Measurements from ENCODE around the gene NEURL1B.
"Not testable (repeated sequence)": the region's sequence is repeated elsewhere in the genome, so short reads cannot be mapped to it uniquely, and the experiment has no call there.

The NEURL1B gene

DNA sequence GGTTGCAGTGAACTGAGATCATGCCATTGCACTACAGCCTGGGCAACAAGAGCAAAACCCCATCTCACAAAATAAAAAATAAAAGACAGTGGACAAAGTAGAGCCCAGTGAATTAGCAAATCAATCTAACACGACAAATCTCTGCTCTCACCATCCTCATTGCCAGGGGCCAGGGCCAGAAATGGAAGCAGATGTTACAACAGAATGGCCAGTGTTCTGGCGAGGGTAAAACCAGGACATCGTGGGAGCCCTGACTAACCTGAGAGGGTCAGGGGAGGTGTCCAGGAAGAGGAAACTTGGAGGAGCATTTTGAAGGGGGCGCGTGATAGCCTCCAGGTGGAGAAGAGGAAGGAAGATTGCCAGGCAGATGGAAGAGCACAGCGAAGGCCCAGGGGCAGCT is 58.4 kb downstream of the NEURL1B start:
- DNase-seq, result no peak

DNA sequence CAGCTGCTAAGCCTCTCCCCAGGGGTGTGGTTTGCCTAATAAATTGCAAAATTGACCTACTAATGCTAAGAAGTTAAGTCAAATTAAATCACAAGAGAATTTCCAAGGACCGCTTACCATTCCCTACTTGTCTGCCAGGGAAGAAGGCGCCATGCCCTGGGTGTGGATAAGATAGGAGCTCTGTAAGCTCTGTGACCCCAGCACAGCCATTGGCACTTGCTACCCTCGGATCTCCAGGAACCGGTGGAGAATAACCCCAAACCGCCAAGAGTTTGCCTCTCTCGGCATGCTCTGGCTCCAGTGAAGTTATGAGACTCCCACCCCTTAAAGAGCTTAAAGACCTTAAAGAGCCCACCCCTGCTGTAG is 58.9 kb downstream of the NEURL1B start:
- no peak for DNase-seq

DNA sequence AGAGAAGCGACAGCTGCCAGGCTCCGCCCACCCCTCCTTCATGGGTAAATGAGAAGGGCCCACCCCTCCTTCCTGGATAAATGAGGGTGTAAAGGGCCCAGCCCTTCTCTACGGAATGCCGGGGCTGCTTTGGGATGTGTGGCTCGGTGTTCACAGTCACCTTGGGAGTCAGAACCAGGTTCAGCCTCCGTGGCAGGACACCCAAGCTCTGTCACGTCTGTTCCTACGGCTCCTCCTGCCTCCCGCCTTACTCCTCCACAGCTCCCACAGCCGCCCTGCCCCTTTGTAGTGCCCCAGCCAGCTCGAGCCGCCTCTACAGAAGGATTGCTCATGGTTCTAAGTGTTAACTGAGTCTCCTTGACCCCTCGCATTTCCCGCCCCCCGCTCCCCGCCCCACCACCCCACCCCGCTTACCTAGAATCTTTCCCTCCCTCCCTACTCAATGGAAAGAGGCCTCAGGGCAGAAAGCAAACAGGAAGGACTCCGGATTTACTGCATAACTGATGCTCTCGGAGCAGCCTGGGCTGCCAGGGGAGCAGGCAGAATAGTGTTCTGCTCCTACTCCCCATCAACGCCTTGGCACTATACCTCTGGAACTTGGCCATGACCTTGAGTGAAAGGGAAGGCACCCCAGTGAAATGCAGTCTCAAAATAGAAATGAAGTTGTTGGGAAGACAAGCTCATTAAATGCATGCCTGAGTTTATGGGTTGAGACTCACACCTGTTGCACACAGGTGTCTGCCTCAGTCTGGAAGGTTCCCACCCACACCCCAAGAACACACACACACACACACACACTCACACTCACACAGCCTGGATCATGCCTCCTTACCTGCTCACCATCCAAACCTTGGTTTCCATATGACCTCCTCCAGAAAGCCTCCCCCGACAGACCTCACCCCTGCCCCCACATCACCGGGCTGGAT is 59.6 kb downstream of the NEURL1B start:
- no peak for DNase-seq

DNA sequence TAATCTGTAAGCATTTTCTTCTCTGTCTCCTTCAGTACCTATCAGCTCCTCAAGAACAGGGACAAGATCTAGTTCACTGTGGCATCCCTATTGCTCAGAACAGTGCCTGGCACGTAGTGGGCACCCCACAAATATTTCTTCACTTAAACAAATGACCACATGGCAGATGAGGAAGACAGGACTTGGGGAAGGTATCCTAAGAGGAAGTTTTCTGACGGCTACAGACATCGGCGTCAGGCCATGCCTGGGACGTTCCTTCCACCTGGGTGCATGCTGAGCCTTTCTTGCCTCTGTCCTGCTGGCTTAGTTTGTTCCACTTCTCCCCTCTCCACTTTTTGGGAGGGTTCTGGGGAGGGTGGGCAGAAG is 60.2 kb downstream of the NEURL1B start:
- DNase-seq, result no peak

DNA sequence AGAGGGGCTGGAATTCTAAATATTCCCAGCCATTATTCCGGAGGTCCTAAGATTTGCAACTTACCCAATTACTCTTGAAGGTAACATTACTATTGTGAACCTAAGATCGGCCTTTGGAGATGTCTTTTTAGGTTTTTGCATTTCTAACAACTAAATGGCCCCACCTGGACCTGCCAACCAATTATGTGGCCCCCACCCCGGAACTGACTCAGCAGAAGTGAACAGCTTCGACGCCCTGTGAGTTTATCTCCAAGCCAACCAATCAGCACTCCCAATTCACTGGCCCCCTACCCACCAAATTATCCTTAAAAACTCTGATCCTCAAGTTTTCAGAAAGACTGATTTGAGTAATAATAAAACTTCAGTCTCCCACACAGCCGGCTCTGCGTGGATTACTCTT is 62.9 kb downstream of the NEURL1B start:
- DNase-seq, result no peak

DNA sequence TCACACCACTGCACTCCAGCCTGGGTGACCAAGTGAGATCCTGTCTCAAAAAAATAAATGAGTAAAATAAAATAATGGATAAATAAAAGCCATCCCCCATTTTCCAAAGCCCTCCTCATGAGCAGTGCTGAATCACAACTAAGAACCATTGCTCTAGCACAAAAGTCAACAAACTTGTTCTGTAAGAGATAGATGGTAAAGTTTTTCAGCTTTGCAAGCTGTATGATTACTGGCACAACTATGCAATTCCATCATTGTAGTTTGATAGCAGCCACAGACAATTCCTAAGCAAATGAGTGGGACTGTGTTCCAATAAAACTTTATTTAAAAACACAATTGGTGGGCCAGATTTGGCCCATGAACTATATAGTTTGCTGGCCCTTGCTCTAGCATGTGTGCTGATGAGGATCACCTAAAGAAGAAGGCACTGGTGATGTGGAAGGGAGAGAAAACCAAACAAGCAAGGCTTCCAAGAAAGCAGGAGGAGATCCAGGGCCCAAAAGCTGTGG is 64.6 kb downstream of the NEURL1B start:
- DNase-seq, result no peak

DNA sequence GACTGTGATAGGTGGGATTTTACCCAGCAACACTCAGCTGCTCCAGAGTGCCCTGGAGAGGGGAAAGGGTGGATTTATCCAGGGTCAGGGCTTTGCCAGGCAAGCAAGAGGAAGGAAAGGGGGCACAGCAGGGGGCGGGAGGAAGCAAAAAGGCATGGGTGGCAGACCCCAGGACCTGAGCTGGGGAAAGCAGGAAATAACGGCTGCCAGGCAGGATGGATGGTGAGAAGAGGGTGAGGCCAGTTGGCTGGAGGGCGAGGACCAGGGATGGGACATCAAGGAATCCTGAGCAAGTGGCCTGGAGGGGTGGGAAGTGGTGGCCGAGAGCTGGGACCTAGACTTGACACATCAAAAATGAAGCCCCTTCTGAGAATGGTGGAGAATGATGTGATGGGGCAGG is 65.7 kb downstream of the NEURL1B start:
- no peak for DNase-seq

DNA sequence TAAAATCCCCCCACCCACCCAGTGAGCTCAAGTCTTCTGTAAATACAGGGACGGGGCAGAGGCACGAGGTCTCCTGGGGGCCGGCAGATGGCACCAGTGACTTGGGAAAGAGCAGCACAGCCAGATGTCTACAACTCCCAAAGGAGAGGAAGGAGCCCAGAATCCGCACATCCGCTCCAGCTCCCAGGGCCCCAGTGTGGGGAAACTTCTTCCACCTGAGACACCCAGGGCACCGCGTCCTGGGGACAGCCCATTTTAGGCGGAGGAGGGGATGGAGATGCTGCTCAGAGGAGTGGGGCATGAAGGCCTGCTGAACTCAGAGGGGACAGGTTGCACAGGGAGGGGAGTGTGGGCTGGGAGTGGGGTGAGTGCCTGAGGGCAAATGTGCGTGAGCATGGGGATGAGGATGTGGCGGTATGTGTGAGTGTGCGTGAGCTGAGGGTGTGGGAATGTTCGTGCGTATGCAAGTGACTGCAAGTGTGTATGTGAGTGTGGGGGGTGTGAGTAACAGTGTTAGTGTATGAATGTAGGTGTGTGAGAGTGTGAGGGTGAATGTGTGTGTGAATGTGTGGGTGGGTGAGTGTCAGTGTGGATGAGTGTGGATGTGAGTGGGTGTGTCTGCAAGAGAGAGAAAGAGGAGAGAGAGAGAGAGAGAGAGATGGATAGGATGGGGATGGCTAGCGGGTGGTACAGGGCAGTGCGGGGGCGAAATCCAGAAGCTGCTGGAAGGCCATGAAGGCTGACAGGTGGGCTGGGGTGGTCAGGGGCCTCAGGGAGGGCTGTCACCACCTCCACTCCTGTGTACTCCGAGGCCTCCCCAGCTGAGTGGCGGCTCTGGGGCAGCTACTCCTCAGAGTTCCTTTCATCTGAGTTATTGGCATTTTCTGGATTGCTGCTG is 66.5 kb downstream of the NEURL1B start:
- DNase-seq, result peak; percentile 76

DNA sequence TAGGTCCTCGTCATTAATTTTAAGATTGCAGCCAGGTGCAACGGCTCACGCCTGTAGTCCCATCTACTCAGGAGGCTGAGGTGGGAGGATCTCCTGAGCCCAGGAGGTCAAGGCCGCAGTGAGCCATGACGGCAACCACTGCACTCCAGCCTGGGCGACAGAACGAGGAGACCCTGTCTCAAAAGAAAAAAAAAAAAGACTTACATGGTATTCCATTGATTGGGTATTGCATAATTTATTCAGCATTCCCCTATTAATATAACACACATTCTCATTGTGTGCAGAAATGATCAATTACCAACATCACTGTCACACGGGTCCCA is 67.1 kb downstream of the NEURL1B start:
- no peak for DNase-seq

DNA sequence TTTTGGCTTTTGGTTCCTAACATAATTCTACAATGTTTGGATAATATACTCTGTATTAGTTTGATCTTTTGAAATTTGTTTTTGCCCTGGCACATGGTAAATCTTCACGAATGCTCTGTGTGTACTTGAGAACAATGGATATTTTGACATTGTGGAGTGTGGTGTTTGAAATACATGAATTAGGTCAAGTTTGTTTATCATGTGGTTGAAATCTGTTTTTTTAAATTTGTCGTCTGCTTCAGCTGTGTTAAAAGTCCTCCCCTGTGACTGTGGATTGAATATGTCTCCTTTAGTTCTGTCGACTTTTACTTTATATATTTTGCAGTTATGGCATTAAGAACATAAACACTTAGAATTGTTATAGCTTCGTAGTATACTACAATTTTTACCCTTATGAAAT is 69.6 kb downstream of the NEURL1B start:
- DNase-seq, result no peak

DNA sequence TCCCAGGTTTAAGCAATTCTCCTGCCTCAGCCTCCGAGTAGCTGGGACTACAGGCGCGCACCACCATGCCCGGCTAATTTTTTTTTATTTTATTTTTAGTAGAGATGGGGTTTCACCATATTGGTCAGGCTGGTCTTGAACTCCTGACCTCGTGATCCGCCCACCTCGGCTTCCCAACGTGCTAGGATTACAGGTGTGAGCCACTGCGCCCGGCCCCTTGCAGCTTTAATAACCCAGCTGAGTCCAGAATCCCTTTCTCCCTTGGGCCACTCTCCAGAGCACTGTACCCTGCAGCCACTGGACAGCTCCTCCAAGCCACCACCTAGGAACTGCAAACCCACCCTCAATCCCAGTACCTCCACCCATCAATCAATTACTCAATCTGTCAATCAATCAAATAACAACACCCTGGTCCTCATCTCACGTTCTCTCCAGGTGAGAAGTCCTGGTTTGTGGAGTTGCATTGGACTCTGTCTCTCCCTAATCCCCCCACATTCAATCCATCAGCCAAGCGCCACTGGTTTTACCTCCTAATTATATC is 70.3 kb downstream of the NEURL1B start:
- not testable (repeated sequence) for DNase-seq

DNA sequence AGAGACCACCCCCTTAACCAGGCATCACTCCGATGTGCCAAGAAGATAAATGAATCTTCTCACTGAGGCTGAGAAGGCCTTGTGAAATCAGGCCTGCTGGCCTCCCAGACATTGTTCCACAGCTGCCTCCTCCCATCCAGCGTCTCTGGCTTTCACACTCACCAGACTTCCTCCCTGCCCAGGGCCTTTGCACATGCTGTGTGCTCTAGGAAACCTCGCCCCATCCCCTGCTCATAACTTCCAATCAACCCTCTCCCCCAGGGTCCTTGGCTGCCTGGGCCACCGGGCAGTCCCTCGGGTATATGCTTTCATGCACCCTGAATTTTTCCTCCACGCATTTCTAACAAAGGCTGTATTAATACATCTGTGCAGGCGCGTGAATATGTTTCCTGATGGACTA is 71.5 kb downstream of the NEURL1B start:
- no peak for DNase-seq

DNA sequence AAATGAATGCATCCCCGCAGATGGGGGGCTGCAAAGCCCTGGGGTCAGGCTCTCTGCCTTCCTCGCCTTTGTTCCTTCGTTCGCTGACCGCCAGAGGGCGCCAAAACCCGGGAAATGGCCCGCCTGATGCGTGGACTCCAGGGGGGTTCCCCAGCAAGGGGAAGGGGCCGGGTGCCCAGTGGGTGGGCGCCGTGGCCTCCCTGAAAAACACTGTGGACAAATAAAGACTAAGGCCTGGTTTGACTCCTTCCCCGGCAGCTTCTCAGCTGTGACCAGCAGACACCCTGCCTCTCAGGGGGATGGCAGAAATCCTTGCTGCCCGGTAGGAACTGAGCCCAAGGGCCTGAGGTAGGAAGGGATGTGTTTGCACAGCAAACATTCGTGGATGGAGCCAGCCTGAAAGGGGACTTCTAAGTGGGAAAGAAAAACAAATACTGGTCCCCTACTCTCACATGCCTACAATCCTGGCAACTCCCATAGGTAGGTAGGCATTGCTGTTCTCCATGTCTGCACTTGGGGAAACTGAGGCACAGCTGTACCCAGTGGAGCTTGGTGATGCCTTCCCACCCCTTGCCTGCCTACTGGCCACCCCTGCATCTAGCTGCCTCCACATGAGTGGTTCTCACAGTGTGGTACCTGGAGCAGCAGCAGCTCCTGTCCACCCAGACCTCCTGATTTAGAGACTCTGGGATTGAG is 72.2 kb downstream of the NEURL1B start:
- no peak for DNase-seq

DNA sequence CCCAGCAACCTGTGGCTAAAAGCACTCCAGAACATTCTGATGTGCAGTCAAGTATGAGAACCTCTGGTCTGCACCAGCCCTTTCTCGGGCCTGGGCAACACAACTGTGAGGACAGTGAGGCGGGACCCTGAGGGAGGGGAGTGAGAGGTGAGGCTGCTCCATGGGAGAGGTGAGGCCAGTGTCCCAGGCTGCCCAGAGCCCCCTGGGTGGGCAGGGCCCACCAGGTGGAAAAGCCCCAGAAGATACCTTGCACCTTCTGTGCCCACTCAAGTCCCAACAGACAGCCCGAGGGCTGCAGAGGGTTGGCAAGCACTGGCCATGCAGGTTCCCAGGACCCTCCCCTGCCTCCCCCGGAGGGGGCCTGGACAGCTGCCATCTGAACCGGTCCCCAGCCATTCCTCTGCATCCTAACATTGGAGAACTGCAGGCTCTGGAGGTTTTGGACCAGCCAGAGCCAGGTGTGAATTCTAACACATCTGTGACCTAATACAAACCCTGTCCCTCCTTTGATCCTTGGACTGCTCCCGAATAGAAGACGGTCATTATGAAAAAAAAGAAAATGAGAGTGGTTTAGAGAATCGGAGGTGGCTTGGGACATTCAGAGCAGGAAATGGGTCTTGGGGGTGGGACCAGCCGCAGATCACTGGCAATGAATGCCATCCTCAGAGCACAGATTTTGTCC is 72.9 kb downstream of the NEURL1B start:
- no peak for DNase-seq

DNA sequence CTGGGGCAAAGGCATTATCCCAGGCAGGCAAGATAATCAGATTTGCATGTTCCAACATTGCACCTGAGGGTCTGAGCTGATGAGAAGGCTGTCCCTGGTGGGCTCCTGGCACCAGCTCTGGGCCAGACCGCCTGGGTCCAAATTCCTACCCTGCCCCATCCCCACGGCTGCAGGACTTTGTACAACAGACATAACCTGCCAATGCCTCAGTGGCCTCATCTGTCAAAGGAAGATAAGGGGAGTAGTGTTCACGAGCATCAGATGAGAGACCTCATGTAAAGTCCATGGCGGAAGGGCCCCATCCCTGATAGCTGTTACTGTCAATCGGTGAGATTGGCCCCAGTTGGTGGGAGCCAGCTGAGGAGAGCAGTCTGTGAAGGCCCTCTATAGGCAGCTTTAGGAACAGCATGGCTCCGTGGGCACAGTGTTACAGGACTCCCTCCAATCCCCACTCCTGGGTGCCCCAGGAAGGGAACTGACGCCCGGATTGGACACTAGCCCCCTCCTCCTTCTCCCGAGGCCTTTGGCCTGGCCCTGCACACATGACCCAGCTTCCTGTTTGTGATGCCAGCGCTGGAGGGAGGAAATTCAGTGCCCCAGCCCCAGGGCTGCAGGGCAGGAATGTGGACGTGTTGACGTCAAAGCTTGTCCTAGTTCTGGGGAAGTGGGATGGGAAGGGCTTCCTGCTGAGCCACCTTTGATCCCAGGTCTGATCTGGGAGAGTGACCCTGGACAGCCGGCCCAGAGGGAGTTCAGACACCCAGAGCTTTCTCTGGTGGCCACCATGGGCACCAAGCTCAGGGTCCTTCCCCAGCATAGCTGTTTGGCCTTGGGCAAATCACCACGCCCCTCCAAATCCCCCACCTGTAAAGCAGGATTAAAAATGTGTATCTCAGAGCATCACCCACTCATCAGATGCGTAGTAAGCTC is 73.7 kb downstream of the NEURL1B start:
- DNase-seq, result peak; percentile 5

DNA sequence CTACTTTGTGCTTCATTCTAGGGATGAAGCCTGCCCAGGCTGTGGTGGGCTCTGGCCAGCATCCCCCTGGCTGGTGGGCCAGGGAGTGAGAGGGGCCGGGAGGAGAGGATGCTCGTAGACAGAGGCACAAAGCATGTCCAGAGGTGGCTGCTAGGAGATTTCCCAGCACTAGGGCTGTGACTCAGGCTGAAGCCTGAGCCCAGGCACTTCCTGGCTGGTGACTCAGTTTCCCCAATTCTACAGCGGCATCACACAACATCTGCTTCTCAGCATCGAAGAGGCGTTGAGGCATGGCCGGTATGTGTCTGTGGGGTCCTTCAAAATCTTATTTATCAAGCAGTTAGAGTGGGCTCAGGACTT is 74.3 kb downstream of the NEURL1B start:
- no peak for DNase-seq

DNA sequence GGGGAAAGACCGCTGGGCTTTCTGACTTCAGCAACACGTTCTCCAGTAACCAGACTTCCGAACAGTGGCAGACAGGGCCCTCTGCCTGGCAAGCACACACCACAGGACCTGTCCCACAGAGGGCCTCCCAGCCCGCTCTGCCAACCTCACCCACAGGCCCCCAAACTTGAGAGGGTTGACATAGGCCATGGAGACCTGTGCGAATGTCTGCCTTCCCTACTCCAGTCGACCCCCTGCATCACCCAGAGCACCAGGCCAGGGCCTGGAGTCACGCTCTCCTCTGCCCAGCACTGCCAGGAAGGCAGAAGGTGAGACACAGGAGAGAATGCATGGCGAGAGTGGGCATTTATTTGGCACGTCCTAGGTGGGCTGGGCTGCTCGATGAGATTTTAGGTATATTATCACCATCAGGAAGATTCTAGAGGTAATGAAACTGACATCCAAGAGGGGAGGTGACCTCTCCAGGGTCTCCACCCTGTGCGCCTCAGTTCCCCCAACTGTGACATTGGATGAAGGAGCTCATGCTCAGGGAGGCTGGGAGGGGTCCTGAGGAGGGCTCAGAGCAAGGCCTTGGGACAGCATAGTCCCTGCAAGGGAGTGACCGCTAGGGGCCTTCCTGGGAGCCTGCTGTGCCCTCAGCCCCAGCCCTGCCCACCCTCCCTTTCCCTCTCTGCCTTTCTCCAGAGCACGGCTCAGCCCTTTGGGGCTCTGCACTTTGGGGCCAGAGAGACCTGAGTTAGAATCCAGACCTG is 75.0 kb downstream of the NEURL1B start:
- DNase-seq, result no peak

DNA sequence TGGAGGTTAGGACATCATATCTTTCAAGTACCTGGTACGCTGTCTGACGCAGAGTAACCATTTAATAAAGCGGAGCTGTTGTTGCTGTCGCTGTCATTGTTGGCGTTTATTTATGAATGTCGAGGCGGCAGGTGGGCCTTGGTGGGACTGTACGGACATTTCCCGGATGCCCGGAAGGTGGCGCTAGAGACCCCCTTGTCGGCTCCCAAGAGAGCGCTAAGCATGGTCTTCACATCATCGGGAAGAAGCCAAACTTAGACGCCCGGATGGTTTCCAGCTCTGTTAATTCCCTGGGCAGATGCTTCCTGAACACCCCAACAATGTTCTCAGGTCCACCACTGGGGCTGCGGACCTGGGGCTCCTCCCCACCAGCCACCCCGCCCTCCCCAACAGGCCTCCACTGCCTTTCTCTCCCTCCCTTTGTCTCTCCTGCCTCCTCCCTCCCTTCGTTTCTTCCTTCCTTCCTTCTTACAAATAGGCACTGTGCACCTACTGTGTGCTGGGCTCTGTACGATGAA is 75.8 kb downstream of the NEURL1B start:
- peak; percentile 46 for DNase-seq

DNA sequence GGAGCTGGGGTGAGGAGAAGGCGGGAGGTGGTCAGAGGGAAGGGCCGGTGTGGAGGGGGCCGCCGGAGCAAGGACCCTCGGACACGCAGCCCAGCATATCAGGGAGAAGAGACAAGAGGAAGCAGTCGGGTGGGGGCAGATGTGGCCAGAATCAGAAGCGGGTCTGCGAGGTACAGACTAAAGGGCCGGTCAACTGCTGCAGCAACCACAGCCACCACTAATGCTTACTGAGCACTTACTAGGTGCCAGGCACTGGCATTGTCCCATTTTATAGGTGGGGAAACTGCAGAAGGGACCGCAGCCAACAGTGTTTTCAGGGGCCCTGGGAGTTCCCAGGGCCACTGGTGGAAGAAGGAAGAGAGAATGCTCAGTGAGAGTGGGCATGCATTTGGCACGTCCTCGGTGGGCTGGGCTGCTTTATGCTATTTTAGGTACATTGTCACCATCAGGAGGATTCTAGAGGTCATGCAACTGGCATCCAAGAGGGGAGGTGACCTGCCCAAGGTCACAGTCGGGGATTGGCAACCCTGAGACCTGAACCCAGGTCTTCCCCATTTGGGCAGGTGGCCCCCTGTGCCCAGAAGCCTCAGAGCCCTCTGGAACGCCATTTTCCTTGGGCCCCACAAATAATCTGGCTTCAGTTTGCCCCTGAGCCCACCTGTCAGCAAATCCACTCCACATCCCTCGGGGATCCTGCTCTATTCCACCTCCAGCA is 76.6 kb downstream of the NEURL1B start:
- DNase-seq, result no peak

Measured in NCI-H2171 treated with DMSO at 0.1 percent for 48 hours (cell line).